A673 (cell line): ENCODE data around the gene STPG3. TPM values are rescaled to one million over a fixed set of nuclear protein-coding genes. Genes with fewer than 3 reads are reported as not detected.

Source experiments
- BruUV-seq: library from RNA; stranded (reverse); fragments of 400-500 nt; replicated peaks from 2 replicates; lab custom pipeline; 2021; lab: Mats Ljungman, UMichigan
- CTCF ChIA-PET: fragments of 300-600 bp; sonication (Branson Sonifier 250); formaldehyde crosslinking; loops from one replicate; lab custom pipeline; 2022; ENCODE audit warnings: antibody characterized with exemption; lab: Charles Lee
- POLR2A ChIA-PET: fragments of 300-600 bp; sonication (Branson Sonifier 250); formaldehyde crosslinking; loops from one replicate; lab custom pipeline; 2022; ENCODE audit warnings: antibody characterized with exemption; ENCODE audit not compliant: low non-redundant PET; lab: Charles Lee
- DNase-seq: peaks from one replicate; pipeline ENCODE4 v3.0.0-alpha.2; 2015; ENCODE audit warnings: low spot score
- H3K27ac ChIP-seq: fragments of 200-600 bp; sonication (generic); 2 replicates; pipeline ENCODE4 v1.5.1; 2016; ENCODE audit warnings: mixed run types, low read depth, mild to moderate bottlenecking, mixed read lengths, antibody characterized with exemption, low read length; ENCODE audit not compliant: poor library complexity, severe bottlenecking
- H3K27me3 ChIP-seq: fragments of 200-600 bp; sonication (generic); replicated peaks from 2 replicates; pipeline ENCODE4 v1.6.1; 2017; ENCODE audit warnings: mixed run types, low read depth, mild to moderate bottlenecking, mixed read lengths, antibody characterized with exemption, low read length; ENCODE audit not compliant: insufficient read depth, poor library complexity
- H3K36me3 ChIP-seq: fragments of 200-600 bp; sonication (generic); 2 replicates; pipeline ENCODE4 v1.6.1; 2016; ENCODE audit warnings: mixed run types, mild to moderate bottlenecking, mixed read lengths, antibody characterized with exemption, low read length; ENCODE audit not compliant: insufficient read depth, poor library complexity, severe bottlenecking
- H3K4me1 ChIP-seq: fragments of 200-600 bp; sonication (generic); 2 replicates; pipeline ENCODE4 v1.6.1; 2017; ENCODE audit warnings: mixed run types, mild to moderate bottlenecking, mixed read lengths, antibody characterized with exemption, low read length; ENCODE audit not compliant: insufficient read depth, poor library complexity, severe bottlenecking
- H3K4me3 ChIP-seq: fragments of 200-600 bp; sonication (generic); 2 replicates; pipeline ENCODE4 v1.5.1; 2016; ENCODE audit warnings: low read depth, mixed run types, mild to moderate bottlenecking, mixed read lengths, low read length; ENCODE audit not compliant: poor library complexity, severe bottlenecking
- H3K9me3 ChIP-seq: fragments of 200-600 bp; sonication (generic); 2 replicates; pipeline ENCODE4 v1.6.1; 2016; ENCODE audit warnings: mixed run types, low read depth, mild to moderate bottlenecking, mixed read lengths, antibody characterized with exemption, low read length; ENCODE audit not compliant: poor library complexity, severe bottlenecking
- EZH2 ChIP-seq: fragments of 200-600 bp; sonication (generic); IDR thresholded peaks from 2 replicates; pipeline ENCODE4 v1.6.1; 2017; ENCODE audit warnings: borderline replicate concordance, low read depth, mild to moderate bottlenecking, mixed read lengths, antibody characterized with exemption, low read length; ENCODE audit not compliant: poor library complexity, severe bottlenecking
- intact Hi-C: fragments of 100-400 bp; cut with micrococcal nuclease; formaldehyde crosslinking; loops from one replicate; pipeline ENCODE4 v1.10.0; 2022; ENCODE audit not compliant: unreplicated experiment
- total RNA-seq: library from RNA; stranded (reverse); gene quantifications from 2 replicates; pipeline ENCODE4 v1.2.3, GENCODE V29; 2021
- TF ChIP-seq, protein P1 (sequence below): fragments of 300-800, 200-600 bp; sonication (generic); conservative IDR thresholded peaks from 2 replicates; pipeline ENCODE4 v1.5.1; 2017; ENCODE audit warnings: low read depth, mild to moderate bottlenecking, antibody characterized with exemption, low read length, moderate library complexity, mixed read lengths

Gene STPG3
- total RNA-seq, 1 experiment from 2014 or later, result not detected

DNA sequence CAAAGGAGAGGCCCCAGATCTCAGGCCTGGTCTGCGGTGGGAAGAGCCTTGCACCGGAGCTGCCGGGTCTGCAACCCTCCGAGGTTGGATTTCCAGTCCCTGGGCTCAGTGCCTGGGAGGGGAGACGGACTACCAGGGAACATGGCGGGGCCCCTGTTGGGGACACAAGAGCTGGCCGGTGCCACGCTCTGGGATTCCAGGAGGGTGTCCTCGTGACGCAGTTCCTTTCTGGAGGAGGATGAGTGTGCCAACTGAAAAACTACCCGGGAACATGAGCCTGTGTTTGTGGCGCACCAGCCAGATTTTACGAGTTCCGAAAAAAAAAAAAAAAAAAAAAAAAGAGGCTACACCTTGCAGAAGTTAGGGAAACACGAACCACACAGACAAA, 42.0 kb downstream of the STPG3 start:
- no TSS peak for BruUV-seq
- H3K27ac ChIP-seq, result no peak overlapping the region
- TF ChIP-seq, protein P1, sequence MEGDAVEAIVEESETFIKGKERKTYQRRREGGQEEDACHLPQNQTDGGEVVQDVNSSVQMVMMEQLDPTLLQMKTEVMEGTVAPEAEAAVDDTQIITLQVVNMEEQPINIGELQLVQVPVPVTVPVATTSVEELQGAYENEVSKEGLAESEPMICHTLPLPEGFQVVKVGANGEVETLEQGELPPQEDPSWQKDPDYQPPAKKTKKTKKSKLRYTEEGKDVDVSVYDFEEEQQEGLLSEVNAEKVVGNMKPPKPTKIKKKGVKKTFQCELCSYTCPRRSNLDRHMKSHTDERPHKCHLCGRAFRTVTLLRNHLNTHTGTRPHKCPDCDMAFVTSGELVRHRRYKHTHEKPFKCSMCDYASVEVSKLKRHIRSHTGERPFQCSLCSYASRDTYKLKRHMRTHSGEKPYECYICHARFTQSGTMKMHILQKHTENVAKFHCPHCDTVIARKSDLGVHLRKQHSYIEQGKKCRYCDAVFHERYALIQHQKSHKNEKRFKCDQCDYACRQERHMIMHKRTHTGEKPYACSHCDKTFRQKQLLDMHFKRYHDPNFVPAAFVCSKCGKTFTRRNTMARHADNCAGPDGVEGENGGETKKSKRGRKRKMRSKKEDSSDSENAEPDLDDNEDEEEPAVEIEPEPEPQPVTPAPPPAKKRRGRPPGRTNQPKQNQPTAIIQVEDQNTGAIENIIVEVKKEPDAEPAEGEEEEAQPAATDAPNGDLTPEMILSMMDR, result no peak
- TF ChIP-seq EZH2, result no peak
- no peak for DNase-seq
- peaks cover 3% of the 10 kb centered on the region for H3K9me3 ChIP-seq
- no peaks in the 10 kb centered on the region for H3K27me3 ChIP-seq
- H3K4me1 ChIP-seq, result no peaks in the 10 kb centered on the region
- H3K4me3 ChIP-seq, result no peak overlapping the region
- POLR2A ChIA-PET, result no interaction called here
- intact Hi-C loops, result no loop called here
- H3K36me3 ChIP-seq, result no peaks in the 10 kb centered on the region
- CTCF ChIA-PET, result interaction anchor here (0.7 kb wide), 1 partner anchor 56 kb away, joined by 10 read pairs; no protein-coding TSS in a partner anchor

DNA sequence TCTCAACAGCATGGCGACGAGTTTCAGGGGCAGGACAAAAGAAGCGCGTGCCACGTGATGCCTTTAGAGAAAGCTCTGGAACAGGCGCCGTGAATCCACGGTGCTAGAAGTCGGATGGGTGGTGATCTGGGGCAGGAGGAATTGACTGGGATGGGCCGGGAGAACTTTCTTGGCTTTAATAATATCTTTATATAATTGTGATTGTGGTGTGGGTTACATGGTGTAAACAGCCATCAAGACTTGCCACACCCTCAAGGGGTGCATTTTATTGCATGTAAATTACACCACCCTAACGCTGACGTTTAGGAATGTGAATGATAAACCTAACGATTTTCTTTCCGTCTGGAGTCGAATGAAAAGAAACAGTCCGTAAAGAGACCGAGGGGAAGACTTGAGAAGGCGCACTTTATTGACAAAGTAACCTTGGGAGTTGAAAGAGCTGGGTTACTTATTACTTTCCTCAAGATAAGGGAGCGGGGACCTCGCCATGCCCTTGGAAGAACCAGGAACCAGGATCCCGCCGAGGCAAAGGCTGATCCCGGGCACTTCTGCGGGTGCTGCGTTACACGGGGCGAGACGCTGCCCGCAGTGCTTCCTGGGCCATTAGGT, 42.5 kb downstream of the STPG3 start:
- H3K4me3 ChIP-seq, result no peak overlapping the region

DNA sequence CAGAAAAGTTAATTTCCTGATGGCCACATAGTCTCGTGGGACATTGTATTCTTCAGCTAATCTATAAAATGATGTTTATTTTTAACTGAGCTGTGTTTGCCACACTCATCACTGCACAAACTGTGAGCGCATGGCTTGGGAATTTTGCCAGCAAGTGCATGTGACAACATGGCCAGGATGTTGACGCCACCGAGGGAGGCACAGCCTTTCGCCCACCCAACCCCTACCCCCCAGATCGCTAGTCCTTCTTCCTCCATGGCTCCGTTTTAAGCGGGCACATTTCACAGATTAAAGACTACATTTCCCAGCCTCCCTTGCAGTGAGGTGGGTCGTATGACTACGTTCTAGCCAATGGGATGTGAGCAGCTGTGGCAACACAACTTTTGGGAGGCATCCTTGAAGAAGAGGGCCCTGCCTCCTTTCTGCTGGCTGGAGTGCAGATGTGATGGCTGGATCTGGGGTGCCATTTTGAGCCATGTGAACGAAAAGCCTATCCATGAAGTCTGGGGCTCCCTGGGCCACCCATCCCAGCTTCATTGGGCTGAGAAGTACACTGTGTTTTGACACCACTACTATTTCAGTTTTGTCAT, 43.1 kb downstream of the STPG3 start:
- Histone ChIP-seq H3K27ac (no peak overlapping the region), H3K27me3 (no peaks in the 10 kb centered on the region), H3K4me1 (peaks cover under 1% of the 10 kb centered on the region), H3K36me3 (no peaks in the 10 kb centered on the region), H3K4me3 (no peak overlapping the region), H3K9me3 (peaks cover 3% of the 10 kb centered on the region)
- intact Hi-C loops, result loop anchor here (2.0 kb wide), 2 partner anchors 115 to 151 kb away; no protein-coding TSS in a partner anchor
- TF ChIP-seq, protein P1, result no peak
- TF ChIP-seq EZH2, result no peak
- no TSS peak for BruUV-seq
- POLR2A ChIA-PET, result no interaction called here
- CTCF ChIA-PET, result interaction anchor here (0.6 kb wide), 1 partner anchor 129 kb away, joined by 8 read pairs; the partner anchor contains the start of genes EXD3 and NOXA1
- DNase-seq, result peak; percentile 78

More for the DNA sequence above, 42.5 kb downstream of the STPG3 start:
- H3K4me1 ChIP-seq, result no peaks in the 10 kb centered on the region
- no peaks in the 10 kb centered on the region for H3K36me3 ChIP-seq
- H3K9me3 ChIP-seq, result peaks cover 3% of the 10 kb centered on the region
- BruUV-seq, result no TSS peak
- CTCF ChIA-PET, result interaction anchor here (0.7 kb wide), 1 partner anchor 57 kb away, joined by 10 read pairs; no protein-coding TSS in a partner anchor
- POLR2A ChIA-PET, result no interaction called here
- DNase-seq, result no peak
- intact Hi-C loops, result loop anchor here (2.0 kb wide), 2 partner anchors 115 to 151 kb away; no protein-coding TSS in a partner anchor
- TF ChIP-seq, protein P1, result no peak
- no peak for TF ChIP-seq EZH2
- H3K27ac ChIP-seq, result no peak overlapping the region
- H3K27me3 ChIP-seq, result no peaks in the 10 kb centered on the region
